ENCODE measurements around the gene KCNA2. TPM values are rescaled to one million over a fixed set of nuclear protein-coding genes. Genes with fewer than 3 reads are reported as not detected.

KCNA2 gene
- total RNA-seq, 4 donors from 2014 or later, result 1.7 to 4.3 (median 2.7) TPM

DNA sequence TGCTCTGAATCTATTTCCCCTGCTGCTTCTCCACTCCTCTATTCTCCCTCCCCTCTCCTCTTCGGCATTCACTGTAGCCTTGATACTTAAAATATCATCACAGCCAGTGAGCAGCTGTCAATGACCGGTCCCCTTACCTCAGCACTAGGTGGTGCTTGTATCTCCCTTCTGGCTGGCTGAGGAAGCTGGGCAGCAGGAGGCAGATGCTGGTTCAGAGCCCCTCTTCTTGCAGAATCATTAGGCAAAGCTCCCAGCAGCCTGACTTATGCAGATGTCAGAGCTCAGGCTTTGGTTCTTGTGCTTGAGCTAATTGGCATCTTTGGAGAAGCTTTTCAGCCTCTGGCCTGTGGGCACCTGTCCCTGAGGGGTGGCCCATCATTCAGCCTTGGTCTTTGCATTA, 31.9 kb upstream of the KCNA2 start:
- WGBS, result 96% methylated on average over 2 of the region's 2 CpGs
- TF ChIP-seq POLR2AphosphoS5 (IDR thresholded peaks at IDR 0.05), result no peak
- TF ChIP-seq POLR2A (IDR thresholded peaks at IDR 0.05; ENCODE audit: low read depth), result no peak
- TF ChIP-seq, protein P1, sequence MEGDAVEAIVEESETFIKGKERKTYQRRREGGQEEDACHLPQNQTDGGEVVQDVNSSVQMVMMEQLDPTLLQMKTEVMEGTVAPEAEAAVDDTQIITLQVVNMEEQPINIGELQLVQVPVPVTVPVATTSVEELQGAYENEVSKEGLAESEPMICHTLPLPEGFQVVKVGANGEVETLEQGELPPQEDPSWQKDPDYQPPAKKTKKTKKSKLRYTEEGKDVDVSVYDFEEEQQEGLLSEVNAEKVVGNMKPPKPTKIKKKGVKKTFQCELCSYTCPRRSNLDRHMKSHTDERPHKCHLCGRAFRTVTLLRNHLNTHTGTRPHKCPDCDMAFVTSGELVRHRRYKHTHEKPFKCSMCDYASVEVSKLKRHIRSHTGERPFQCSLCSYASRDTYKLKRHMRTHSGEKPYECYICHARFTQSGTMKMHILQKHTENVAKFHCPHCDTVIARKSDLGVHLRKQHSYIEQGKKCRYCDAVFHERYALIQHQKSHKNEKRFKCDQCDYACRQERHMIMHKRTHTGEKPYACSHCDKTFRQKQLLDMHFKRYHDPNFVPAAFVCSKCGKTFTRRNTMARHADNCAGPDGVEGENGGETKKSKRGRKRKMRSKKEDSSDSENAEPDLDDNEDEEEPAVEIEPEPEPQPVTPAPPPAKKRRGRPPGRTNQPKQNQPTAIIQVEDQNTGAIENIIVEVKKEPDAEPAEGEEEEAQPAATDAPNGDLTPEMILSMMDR (IDR thresholded peaks at IDR 0.05), result no peak
- TF ChIP-seq EP300 (IDR thresholded peaks at IDR 0.05), result no peak

DNA sequence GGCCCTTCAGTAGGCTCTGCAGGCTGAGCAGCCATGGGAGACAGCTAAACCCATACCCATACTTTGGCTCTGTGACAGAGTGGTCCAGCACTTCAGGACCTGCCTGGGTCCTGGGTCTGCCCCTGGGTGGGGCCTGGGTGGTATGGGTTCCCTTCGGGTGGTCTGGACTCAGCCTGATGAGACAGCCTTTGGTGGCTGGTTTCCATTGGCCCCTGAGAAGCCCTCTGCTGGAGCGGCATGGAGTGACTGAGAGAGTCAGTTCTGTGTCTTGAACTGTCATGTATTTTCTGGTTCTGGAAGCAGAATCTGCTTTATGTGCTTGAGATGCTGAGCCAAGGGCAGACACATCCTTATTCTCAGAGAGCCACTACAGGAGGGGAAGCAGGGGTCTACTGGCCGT, 31.3 kb upstream of the KCNA2 start:
- peaks cover 15 to 21% (median 18%) of the 10 kb centered on the region in 4 donors for H3K4me1 ChIP-seq
- H3K27me3 ChIP-seq, result no peaks in the 10 kb centered on the region
- H3K27ac ChIP-seq (replicated peaks in 1 of 4), result no peak overlapping the region
- WGBS, result 80% methylated on average over 1 of the region's 3 CpGs
- TF ChIP-seq POLR2AphosphoS5 (IDR thresholded peaks at IDR 0.05), result no peak
- no peak for TF ChIP-seq POLR2A (IDR thresholded peaks at IDR 0.05; ENCODE audit: low read depth)
- TF ChIP-seq, protein P1 (IDR thresholded peaks at IDR 0.05), result no peak
- TF ChIP-seq EP300 (IDR thresholded peaks at IDR 0.05), result no peak
- DNase-seq (ENCODE audit: extremely low spot score), result no peak
- H3K4me3 ChIP-seq, result no peak overlapping the region
- no peaks in the 10 kb centered on the region for H3K9me3 ChIP-seq
- H3K36me3 ChIP-seq, result no peaks in the 10 kb centered on the region
- intact Hi-C loops (cut with DNase I), result no loop called here

More for the DNA sequence above, 31.9 kb upstream of the KCNA2 start:
- Histone ChIP-seq H3K4me1 (peaks cover 15 to 21% (median 18%) of the 10 kb centered on the region in 4 donors), H3K9me3 (no peaks in the 10 kb centered on the region), H3K4me3 (no peak overlapping the region), H3K36me3 (no peaks in the 10 kb centered on the region), H3K27me3 (no peaks in the 10 kb centered on the region), H3K27ac (replicated peaks in 1 of 4) (no peak overlapping the region)
- DNase-seq (ENCODE audit: extremely low spot score), result no peak
- intact Hi-C loops (cut with DNase I), result no loop called here

DNA sequence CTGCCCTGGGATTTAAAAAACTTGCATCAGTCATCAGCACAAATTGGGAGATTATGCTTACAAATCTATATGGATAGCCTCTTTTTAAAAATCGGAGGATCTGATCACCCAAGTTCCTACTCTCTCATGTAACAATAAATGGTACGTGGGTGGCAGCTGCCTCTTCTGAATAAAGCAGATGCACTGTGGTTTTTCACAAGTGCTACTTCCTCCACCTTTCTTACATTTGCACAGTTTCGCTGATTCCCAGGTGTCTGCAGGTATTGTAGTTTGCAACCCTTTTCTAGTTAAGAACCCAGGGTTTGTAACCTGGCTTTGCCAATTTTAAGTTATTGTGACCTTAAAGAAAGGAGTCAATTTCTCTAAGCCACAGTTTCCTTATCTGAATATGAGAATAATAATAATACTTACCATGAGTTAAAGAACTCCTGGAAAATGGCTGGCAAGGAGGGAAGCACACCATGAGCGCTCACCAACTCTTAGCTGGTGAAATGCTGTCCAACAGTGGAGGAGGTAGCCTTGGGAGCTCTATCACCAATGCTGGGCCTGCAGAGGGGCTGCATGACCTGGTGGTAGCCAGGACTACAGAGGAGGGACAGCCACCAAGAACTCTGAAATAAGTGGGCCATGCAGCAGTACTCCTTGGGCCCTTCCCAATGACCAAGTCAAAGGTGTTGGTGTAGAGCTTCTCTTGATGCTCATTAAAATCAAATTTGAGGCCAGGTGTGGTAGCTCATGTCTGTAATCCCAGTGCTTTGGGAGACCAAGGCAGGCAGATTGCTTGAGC, 30.2 kb upstream of the KCNA2 start:
- Histone ChIP-seq H3K36me3 (no peaks in the 10 kb centered on the region), H3K9me3 (no peaks in the 10 kb centered on the region), H3K27ac (replicated peaks in 1 of 4) (no peak overlapping the region), H3K4me3 (no peak overlapping the region), H3K4me1 (peaks cover 15 to 21% (median 18%) of the 10 kb centered on the region in 4 donors), H3K27me3 (peaks cover 0 to 2% (median 0%) of the 10 kb centered on the region in 4 donors)
- WGBS, result 94% methylated on average over 4 of the region's 4 CpGs
- intact Hi-C loops (cut with DNase I), result no loop called here
- TF ChIP-seq, protein P1 (IDR thresholded peaks at IDR 0.05), result no peak
- TF ChIP-seq POLR2AphosphoS5 (IDR thresholded peaks at IDR 0.05) (no peak), POLR2A (IDR thresholded peaks at IDR 0.05; ENCODE audit: low read depth) (no peak), EP300 (IDR thresholded peaks at IDR 0.05) (no peak)
- DNase-seq (ENCODE audit: extremely low spot score), result no peak

DNA sequence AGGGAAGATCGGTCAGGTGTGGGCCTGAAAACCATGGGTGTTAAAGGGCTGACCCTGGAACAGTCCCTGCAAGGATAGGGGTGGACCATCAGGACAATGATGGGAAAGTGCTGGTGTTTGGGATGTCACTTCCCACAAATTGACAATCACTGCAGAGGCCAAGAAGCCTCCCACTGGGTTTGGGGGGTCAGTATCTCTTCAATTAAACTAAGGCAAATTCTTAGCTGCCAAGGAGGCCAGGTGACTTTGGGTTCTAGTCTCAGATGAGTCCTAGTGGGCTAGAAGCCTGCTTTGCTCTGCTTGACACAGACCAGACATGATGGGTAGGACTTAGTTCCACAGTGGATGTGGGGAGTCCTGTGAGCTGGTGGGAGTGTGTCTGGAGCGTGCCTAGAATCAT, 29.3 kb upstream of the KCNA2 start:
- DNase-seq (ENCODE audit: extremely low spot score), result no peak
- Histone ChIP-seq H3K4me1 (peaks cover 15 to 27% (median 18%) of the 10 kb centered on the region in 4 donors), H3K27ac (replicated peaks in 1 of 4) (no peak overlapping the region), H3K9me3 (no peaks in the 10 kb centered on the region), H3K36me3 (no peaks in the 10 kb centered on the region), H3K27me3 (peaks cover 0 to 8% (median 3%) of the 10 kb centered on the region in 4 donors), H3K4me3 (no peak overlapping the region)
- TF ChIP-seq POLR2A (IDR thresholded peaks at IDR 0.05; ENCODE audit: low read depth) (no peak), EP300 (IDR thresholded peaks at IDR 0.05) (no peak)
- intact Hi-C loops (cut with DNase I), result no loop called here
- 93% methylated on average over 2 of the region's 2 CpGs for WGBS

DNA sequence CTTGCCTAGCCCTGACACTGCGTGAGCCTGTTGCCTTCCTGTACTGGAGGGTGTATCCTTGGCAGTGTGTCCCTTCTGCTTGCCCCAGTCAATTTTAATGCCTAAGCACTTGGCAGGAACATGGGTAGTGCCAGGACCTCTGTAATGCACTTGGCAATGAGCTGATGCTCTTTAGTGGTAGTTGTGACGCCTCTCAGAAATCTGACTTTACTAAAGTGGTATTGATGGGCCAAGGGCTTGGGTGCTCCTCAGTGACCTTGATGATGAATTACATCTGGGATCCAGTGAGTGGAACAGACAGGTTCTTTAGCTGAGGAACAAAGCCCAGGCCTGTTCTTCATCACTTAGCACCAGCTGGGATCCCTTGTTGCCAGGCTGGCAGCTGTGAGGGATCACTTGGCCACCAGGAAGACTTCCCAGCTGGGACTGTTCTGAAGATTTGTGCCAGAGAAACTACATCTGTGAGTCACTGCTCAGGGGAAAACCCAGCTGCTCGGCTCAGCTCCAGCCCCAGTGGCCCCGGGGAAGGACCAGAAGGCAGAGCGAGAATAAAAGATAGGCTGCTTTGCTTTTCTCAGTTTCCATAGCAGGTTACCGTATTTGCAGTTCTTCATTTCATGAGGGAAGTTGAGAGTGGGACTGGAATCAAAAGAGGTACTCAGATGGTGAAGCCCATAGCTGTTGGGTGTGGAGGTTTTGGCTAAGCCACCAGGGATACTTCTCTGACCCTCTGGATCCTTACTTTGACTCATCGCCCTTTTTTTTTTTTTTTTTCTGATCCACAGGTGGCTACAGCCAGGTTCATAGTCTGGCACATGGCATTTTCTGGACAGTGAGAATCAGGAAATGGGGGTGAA, 28.5 kb upstream of the KCNA2 start:
- Histone ChIP-seq H3K27ac (replicated peaks in 1 of 4) (peak overlapping the region in 1 of 4 donors; percentile 13), H3K36me3 (no peaks in the 10 kb centered on the region), H3K4me1 (peaks cover 15 to 27% (median 18%) of the 10 kb centered on the region in 4 donors), H3K27me3 (peaks cover 0 to 13% (median 3%) of the 10 kb centered on the region in 4 donors), H3K4me3 (no peak overlapping the region), H3K9me3 (no peaks in the 10 kb centered on the region)
- TF ChIP-seq POLR2A (IDR thresholded peaks at IDR 0.05; ENCODE audit: low read depth) (no peak), POLR2AphosphoS5 (IDR thresholded peaks at IDR 0.05) (peak; percentile 85 to 88)
- TF ChIP-seq, protein P1 (IDR thresholded peaks at IDR 0.05), result no peak
- intact Hi-C loops (cut with DNase I), result loop anchor here (5.0 kb wide), 1 partner anchor 148 kb away; no protein-coding TSS in a partner anchor
- WGBS, result 26% methylated on average over 6 of the region's 7 CpGs
- peak; percentile 88 for DNase-seq (ENCODE audit: extremely low spot score)

Measured in esophagus muscularis mucosa (tissue), 4 donors.